Lower leg skin (tissue), 4 donors: Measurements from ENCODE around the gene SLC24A1. TPM values are rescaled to one million over a fixed set of nuclear protein-coding genes. Genes with fewer than 3 reads are reported as not detected.

Experiments used
- DNase-seq, 2 donors: peaks; one replicate each; pipeline ENCODE4 v3.0.0-alpha.2; 2019; ENCODE audit warnings: low spot score in 2 of 2
- H3K4me3 ChIP-seq: fragments of 200-600 bp; sonication (generic); 2 replicates; pipeline ENCODE4 v1.5.1; 2017; ENCODE audit warnings: mild to moderate bottlenecking, low read depth; ENCODE audit not compliant: poor library complexity, severe bottlenecking
- POLR2A ChIP-seq, 2 donors: fragments of 450-650 bp; IDR thresholded peaks; one replicate each; pipeline ENCODE4 v1.6.1; 2016 to 2017; ENCODE audit warnings: antibody characterized with exemption in 2 of 2, mild to moderate bottlenecking in 1 of 2, moderate library complexity in 1 of 2
- WGBS, 2 donors: methylation state at CpG; one replicate each; pipeline ENCODE4 v1.1.5; 2018; 5-methylcytosine and 5-hydroxymethylcytosine counted together
- intact Hi-C: fragments of 100-400 bp; cut with DNase I; formaldehyde crosslinking; loops from one replicate; pipeline ENCODE4 v1.15.0; 2023; ENCODE audit warnings: low total_unique reads
- total RNA-seq, 4 donors: library from RNA; depleted of rRNA; stranded (reverse); fragments of >200 nt; gene quantifications; one replicate each; pipeline ENCODE4 v1.1.0, GENCODE V29; 2016
- TF ChIP-seq, protein P1 (sequence below), 3 donors: fragments of 450-650 bp; IDR thresholded peaks; one replicate each; pipeline ENCODE4 v1.5.1; 2016; ENCODE audit warnings: antibody characterized with exemption in 3 of 3, mild to moderate bottlenecking in 3 of 3, moderate library complexity in 2 of 3

SLC24A1 gene
- total RNA-seq, 4 donors from 2014 or later: 4.6 to 10.6 (median 6.6) TPM

DNA sequence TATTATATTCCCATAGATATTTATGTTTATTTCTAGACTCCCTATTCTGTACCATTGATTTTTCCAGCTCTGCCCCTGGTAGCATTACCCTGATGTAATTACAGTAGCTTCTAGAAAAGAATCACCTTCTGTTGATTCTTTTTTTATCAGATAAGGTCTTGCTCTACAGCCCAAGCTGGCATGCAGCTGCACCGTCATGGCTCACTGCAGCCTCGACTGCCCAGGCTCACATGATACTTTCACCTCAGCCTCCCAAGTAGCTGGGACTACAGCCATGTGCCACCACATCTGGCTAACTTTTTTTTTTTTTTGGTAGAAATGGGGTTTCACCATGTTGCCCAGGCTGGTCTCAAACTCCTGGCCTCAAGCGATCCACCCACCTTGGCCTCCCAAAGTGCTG is 41.8 kb downstream of the SLC24A1 start:
- no peak overlapping the region for H3K4me3 ChIP-seq
- DNase-seq: no peak
- intact Hi-C loops: no loop called here
- no peak for TF ChIP-seq POLR2A (IDR thresholded peaks at IDR 0.05)
- TF ChIP-seq, protein P1, sequence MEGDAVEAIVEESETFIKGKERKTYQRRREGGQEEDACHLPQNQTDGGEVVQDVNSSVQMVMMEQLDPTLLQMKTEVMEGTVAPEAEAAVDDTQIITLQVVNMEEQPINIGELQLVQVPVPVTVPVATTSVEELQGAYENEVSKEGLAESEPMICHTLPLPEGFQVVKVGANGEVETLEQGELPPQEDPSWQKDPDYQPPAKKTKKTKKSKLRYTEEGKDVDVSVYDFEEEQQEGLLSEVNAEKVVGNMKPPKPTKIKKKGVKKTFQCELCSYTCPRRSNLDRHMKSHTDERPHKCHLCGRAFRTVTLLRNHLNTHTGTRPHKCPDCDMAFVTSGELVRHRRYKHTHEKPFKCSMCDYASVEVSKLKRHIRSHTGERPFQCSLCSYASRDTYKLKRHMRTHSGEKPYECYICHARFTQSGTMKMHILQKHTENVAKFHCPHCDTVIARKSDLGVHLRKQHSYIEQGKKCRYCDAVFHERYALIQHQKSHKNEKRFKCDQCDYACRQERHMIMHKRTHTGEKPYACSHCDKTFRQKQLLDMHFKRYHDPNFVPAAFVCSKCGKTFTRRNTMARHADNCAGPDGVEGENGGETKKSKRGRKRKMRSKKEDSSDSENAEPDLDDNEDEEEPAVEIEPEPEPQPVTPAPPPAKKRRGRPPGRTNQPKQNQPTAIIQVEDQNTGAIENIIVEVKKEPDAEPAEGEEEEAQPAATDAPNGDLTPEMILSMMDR (IDR thresholded peaks at IDR 0.05): no peak
- 89 to 93% methylated on average over 3 of the region's 3 CpGs for WGBS, 2 donors

DNA sequence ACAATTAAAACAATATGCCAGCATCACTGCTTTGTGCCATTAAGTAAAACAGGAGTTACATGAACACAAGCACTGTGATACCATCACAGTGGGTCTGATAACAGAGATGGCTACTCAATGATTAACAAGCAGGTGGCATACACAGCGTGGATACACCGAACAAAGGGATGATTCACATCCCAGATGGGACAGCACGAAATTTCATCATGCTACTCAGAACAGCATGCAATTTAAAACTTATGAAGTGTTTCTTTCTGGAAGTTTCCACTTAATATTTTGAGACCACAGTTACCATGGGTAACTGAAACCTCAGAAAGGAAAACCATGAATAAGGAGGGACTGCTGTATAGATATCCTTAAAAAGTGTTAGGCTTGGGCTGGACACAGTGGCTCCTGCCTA is 44.5 kb downstream of the SLC24A1 start:
- 76 to 79% methylated on average over 3 of the region's 3 CpGs for WGBS, 2 donors
- no peak overlapping the region for H3K4me3 ChIP-seq
- DNase-seq: no peak
- intact Hi-C loops: no loop called here
- TF ChIP-seq, protein P1 (IDR thresholded peaks at IDR 0.05): no peak
- TF ChIP-seq POLR2A (IDR thresholded peaks at IDR 0.05): no peak

- no peak for DNase-seq
- TF ChIP-seq, protein P1 (IDR thresholded peaks at IDR 0.05): no peak
- TF ChIP-seq POLR2A (IDR thresholded peaks at IDR 0.05): no peak
- 88 to 91% methylated on average over 1 of the region's 1 CpG for WGBS, 2 donors
- intact Hi-C loops: no loop called here
- no peak overlapping the region for H3K4me3 ChIP-seq
Measured at GRCh38 chr15:65675551-65675950, 53.8 kb downstream of the SLC24A1 start.

DNA sequence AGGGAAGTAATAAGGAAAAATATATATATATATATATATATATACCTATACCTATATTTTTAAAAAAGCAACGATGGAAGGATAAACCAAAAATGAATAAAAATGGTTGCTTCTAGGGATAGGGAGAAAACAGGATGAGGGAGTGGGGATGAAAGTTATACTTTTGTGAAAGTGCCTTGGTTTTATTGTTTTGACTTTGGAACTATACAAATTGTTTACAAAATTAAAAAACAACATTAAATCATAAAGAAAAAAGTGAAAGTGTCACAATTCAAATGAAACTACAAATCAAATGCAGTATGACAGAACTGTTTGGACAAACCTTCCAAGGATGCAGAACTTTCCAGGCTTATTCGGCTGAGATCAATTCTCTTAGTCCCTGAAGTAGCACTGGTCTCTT is 54.4 kb downstream of the SLC24A1 start:
- WGBS, 2 donors: 88 to 90% methylated on average over 2 of the region's 2 CpGs
- TF ChIP-seq POLR2A (IDR thresholded peaks at IDR 0.05): no peak
- TF ChIP-seq, protein P1 (IDR thresholded peaks at IDR 0.05): no peak
- no peak for DNase-seq
- H3K4me3 ChIP-seq: no peak overlapping the region
- intact Hi-C loops: no loop called here

GRCh38 chr15:65680544-65680943 is 58.8 kb downstream of the SLC24A1 start:
- TF ChIP-seq, protein P1 (IDR thresholded peaks at IDR 0.05): no peak
- TF ChIP-seq POLR2A (IDR thresholded peaks at IDR 0.05): no peak
- no peak for DNase-seq
- no peak overlapping the region for H3K4me3 ChIP-seq
- intact Hi-C loops: no loop called here
- WGBS, 2 donors: 93 to 96% methylated on average over 1 of the region's 1 CpG

DNA sequence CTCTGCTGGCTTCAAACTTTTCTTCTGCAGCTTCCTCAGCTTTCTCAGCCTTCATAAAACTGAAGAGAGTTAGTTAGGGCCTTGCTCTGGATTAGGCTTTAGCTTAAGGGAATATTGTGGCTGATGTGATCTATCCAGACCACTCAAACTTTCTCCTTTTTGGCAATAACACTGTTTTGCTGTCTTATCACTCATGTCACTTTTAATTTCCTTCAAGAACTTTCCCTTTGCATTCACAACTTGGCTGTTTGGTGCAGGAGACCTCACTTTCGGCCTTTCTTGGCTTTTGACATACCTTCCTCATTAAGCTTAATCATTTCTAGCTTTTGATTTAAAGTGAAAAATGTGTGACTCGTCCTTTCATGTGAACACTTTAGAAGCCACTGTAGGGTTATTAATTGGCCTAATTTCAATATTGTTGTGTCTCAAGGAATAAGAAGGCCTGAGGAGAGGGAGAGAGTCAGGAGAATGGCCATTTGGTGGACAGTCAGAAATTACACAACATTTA is 60.7 kb downstream of the SLC24A1 start:
- TF ChIP-seq, protein P1 (IDR thresholded peaks at IDR 0.05): no peak
- TF ChIP-seq POLR2A (IDR thresholded peaks at IDR 0.05): no peak
- intact Hi-C loops: no loop called here
- no peak for DNase-seq
- H3K4me3 ChIP-seq: no peak overlapping the region
- WGBS, 2 donors: 87 to 89% methylated on average over 2 of the region's 2 CpGs
